Myocyte (in vitro differentiated cells): ENCODE measurements around the gene WDFY3. TPM values are rescaled to one million over a fixed set of nuclear protein-coding genes. Genes with fewer than 3 reads are reported as not detected.
"Not testable (repeated sequence)": the region's sequence is repeated elsewhere in the genome, so short reads cannot be mapped to it uniquely, and the experiment has no call there.

Experiments
- DNase-seq: peaks from one replicate; pipeline ENCODE4 v3.0.0-alpha.2; 2012; ENCODE audit warnings: low read depth
- total RNA-seq: library from RNA; depleted of rRNA; stranded (reverse); fragments of >200 nt; gene quantifications from 2 replicates; pipeline ENCODE4 v1.2.3, GENCODE V29; 2014

The WDFY3 gene
- total RNA-seq, 1 donor from 2014 or later: 69.6 TPM

DNA sequence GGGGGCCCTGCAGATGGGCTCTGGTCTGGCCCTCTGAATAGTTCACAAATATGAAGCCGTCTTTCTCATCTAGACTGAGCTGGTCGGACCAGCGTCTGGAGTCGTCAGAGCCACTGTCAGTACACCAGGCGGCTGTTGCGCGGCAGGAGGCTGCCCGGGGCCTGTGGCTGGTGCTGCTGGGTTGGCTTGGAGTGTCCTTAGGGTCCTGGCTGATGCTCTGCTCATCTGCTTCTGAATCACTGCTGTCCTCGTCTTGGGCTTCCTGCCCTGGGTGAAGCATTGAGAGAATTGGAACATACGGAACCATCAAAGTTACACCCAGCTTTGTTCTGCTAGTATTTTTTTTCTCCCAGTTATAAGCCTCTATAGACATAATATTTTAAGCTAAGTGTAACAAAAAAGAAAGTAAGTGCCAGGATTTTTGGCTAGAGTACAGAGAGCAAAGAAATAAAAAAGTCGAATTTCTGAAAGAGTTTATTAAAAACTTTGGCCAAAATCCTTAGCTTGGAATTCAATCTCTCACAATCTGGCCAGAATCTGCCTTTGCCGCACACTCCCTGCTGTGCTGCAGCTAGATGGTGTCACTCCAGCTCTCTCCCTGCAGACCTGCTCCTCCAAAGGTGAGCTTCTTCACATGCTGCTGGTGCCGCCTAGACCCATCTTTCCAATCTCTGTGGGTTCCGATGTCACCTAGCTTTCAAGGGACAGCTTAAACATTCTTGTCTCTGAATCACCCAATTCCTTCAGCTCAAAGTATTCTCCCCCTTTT is 287.3 kb downstream of the WDFY3 start:
- DNase-seq: no peak

- peak; percentile 42 for DNase-seq
Observed at GRCh38 chr4:84677995-84678394, 288.5 kb downstream of the WDFY3 start.

GRCh38 chr4:84677093-84677492 is 289.4 kb downstream of the WDFY3 start:
- peak; percentile 77 for DNase-seq

DNA sequence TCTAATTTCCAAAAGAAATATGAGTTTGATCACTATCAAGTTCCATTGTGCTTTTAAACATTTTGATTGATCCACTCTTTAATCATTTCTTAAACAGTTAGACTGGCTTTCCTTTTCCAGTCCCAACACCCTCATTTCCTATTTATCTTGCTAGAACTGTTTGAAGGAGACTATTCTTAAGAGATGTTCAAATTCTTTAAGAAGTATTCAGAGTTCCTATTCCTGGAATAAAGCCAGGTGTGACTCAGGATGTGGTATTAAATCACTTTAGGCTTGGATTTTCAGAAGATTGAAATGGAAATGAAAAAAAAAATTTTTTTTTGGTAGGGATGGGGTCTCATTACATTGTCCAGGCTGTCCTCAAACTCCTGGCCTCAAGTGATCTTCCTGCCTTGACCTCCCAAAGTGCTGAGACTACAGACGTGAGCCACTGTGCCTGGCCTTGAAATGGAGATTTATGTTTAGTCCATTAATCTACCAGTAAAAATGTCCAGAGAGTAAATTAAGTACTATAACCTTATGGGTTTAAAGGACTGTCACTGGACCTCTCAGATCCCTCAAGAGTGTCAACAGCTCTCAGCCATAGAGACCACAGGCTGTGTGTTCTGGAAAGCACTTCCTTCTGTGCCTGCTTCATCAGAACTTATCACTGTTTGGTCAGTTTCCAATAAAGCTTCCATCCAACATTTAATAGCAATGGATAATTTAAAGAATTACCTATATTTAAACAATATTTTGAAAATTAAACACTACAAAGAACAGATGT is 292.8 kb downstream of the WDFY3 start:
- DNase-seq: peak; percentile 73

- no peak for DNase-seq
Observed at GRCh38 chr4:84672177-84672576, 294.3 kb downstream of the WDFY3 start.

- no peak for DNase-seq
Observed at GRCh38 chr4:84669201-84669600, 297.3 kb downstream of the WDFY3 start.

DNA sequence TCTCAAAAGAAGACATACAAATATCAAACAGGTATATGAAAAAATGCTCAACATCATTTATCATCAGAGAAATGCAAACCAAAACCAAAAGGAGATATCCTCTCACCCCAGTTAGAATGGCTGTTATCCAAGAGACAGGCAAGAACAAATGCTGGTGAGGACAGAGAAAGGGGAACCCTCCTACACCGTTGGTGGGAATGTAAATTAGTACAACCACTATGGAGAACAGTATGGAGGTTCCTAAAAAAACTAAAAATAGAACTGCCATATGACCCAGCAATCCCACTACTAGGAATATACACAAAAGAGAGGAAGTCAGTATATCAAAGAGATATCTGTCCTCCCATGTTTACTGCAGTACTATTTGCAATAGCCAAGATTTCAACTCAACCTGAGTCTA is 300.1 kb downstream of the WDFY3 start:
- DNase-seq: no peak

GRCh38 chr4:84664767-84665166 is 301.7 kb downstream of the WDFY3 start:
- not testable (repeated sequence) for DNase-seq

DNA sequence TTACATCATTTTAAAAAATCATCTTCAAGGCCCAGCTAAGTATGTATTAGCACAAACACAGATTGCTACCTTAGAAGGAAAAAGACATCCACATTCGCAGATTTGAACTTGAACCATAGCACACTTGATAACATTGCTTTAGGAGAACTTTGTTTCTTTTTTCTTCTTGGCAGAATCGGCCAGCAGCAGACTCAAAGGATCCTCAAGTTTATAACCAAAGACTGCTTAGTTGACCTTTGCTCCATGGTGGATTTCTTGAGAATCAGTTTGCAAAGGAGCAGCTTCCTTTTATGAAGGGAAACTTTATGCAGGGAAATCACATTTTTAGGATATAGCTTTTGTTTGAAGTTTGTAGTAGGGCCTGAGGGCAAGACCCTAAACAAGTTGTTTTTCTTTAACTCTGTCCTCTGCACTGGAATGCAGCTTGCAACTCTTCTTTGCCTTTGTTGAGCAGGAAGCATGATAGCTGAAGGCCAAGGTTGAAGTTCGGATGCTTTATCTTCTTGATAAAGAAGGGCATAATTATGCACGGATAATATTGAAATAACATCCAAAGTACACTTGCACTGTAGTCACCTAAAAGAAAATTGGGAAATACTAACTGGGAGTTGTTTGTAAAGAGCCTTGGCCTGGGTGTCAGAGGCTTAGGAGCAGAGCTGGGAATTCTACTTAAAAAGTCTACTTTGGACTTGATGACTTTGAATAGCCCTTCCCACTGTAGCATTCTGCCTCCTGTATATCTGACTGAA is 305.1 kb downstream of the WDFY3 start:
- DNase-seq: no peak

GRCh38 chr4:84660606-84661005 is 305.9 kb downstream of the WDFY3 start:
- no peak for DNase-seq

GRCh38 chr4:84652478-84652877 is 314.0 kb downstream of the WDFY3 start:
- no peak for DNase-seq

DNA sequence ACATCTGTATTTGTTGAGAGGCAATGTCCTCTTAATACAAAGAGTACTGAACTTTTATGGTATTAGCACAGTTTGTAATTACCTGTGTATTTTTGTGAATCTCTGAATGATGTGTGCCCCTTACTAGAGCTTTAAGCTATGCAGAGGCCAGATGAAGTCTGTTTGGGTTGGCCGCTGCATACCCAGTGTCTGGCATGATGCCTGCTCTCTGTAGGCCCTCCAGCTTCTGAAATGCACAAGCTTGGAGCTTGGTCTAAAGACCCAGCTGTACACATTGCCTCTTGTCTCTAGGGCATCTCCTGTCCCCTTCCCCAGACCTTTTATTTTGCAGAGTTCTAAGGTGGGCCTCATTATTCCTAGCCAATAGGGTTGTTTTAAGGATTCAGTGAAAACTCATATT is 315.0 kb downstream of the WDFY3 start:
- no peak for DNase-seq

- no peak for DNase-seq
Observed at GRCh38 chr4:84648863-84649647, 317.4 kb downstream of the WDFY3 start.

GRCh38 chr4:84648178-84648577 is 318.3 kb downstream of the WDFY3 start:
- no peak for DNase-seq

GRCh38 chr4:84647312-84647884 is 319.1 kb downstream of the WDFY3 start:
- no peak for DNase-seq

DNA sequence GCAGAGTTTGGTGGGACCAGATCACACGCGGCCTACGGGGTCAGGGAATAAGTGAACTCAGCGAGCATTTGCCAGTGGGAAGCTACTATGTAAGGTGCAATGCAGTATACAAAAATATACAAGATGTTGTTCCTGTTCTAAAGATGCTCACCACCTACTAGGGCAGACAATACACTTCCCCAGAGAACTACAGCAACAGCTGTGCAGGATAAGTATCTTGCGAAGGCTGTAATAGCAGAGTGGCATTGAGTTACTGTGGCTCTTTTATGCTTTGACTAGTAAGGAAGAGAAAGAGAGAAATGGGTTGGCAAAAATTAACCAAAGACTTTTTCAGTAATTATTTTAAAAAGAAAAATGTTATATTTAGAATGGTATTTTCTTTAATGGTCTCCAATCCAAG is 322.4 kb downstream of the WDFY3 start:
- peak; percentile 70 for DNase-seq

DNA sequence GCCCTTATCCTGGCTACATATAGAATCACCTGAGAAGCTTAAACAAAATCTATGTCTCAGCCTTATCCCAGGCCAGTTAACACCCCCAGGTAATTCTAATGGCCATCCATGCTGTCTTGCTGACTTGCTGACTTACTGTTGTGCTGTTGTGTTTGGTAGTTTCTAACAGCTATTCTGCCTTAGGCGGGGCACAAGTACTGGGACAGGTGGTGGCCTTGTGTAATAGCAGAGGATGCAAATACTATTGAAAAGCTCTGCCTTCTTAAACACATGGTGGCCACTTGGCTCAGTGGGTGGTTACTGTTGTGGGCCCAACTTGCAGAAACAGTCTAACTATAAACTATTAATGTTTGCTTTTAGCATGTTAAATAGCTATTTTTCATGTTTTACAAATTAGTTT is 327.3 kb downstream of the WDFY3 start:
- peak; percentile 50 for DNase-seq

GRCh38 chr4:84638092-84638491 is 328.4 kb downstream of the WDFY3 start:
- no peak for DNase-seq

- DNase-seq: no peak
Observed at GRCh38 chr4:84634961-84635360, 331.5 kb downstream of the WDFY3 start.

DNA sequence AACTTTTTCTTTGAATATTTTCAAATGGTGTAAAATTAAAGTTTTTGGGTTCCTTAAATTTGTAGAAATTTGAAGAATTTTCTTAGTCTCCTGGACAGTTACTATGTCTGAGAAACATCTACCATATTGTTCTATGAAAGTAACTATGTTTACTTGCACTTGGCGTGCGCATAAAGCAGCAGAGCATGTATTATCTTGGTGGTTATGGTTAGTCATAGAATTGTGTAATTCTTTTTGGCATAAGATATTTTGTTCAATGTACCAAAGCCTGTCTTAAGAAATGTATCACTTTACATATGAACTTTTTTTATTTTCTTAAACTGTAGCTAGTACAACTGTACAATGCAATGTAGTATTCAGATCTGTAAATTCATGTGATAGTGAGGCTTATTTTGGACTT is 334.4 kb downstream of the WDFY3 start:
- peak; percentile 47 for DNase-seq

DNA sequence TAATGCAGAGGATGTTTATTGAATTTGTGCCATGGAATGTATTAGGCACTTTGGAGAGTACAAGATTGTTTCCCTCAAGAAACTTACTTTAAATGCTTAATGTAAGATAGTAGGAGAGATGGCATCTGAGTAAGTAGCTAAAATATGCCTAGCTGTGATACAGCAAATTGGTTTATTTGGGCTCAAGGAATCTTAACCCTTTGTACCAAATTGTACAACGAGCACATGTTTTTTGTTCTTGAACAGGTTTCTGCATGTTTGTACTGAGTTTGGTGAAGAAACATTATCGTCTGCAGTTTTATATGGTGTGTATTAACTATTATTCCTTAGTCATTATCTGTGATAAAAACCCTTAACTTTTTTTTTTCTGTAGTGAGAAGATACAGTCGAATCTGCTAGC is 334.9 kb downstream of the WDFY3 start:
- no peak for DNase-seq
